CD4-positive, alpha-beta T cell (primary cell): ENCODE results near the gene NINJ1. TPM values are rescaled to one million over a fixed set of nuclear protein-coding genes. Genes with fewer than 3 reads are reported as not detected.

Source experiments
- ATAC-seq: fragments of 200-7000 bp; cut with Tn5 transposase; one replicate; pipeline ENCODE4 v1.10.0; 2022; ENCODE audit warnings: mild to moderate bottlenecking; ENCODE audit not compliant: poor library complexity
- CTCF ChIA-PET: fragments of 350-600 bp; sonication (Branson Sonifier 250); formaldehyde crosslinking; loops from one replicate; lab custom pipeline; 2021; ENCODE audit warnings: antibody characterized with exemption, inconsistent platforms; lab: Charles Lee
- POLR2A ChIA-PET: fragments of 350-600 bp; sonication (Branson Sonifier 250); formaldehyde crosslinking; loops from one replicate; lab custom pipeline; 2021; ENCODE audit warnings: antibody characterized with exemption, inconsistent platforms; lab: Charles Lee
- DNase-seq, 14 experiments: peaks; one replicate each; pipeline ENCODE4 v3.0.0-alpha.2; 2013 to 2020; ENCODE audit warnings: mixed read lengths in 2 of 14
- H3K27ac ChIP-seq, 2 donors: one replicate each; pipeline versions ENCODE4 v1.5.1 to v1.7.0; 2013; ENCODE audit warnings: low read length in 2 of 2, low read depth in 1 of 2, mild to moderate bottlenecking in 1 of 2
- H3K27me3 ChIP-seq, 2 experiments: 1 replicate in 1 of 2; 2 replicates in 1 of 2; pipeline versions ENCODE4 v1.6.1 to v1.7.0; 2013; ENCODE audit warnings: low read length in 2 of 2, control low read depth in 1 of 2, mild to moderate bottlenecking in 1 of 2, moderate library complexity in 1 of 2; ENCODE audit not compliant: insufficient read depth in 2 of 2, control insufficient read depth in 1 of 2
- H3K36me3 ChIP-seq: one replicate; pipeline ENCODE4 v1.6.1; 2013; ENCODE audit warnings: low read length, control low read depth; ENCODE audit not compliant: insufficient read depth
- H3K4me1 ChIP-seq: one replicate; pipeline ENCODE4 v1.6.1; 2013; ENCODE audit warnings: low read length, control low read depth; ENCODE audit not compliant: insufficient read depth
- H3K4me3 ChIP-seq: one replicate; pipeline ENCODE4 v1.5.1; 2013; ENCODE audit warnings: mild to moderate bottlenecking, low read length, moderate library complexity
- H3K9me3 ChIP-seq, 2 experiments: 1 replicate in 1 of 2; 2 replicates in 1 of 2; pipeline versions ENCODE4 v1.6.1 to v1.7.0; 2013; ENCODE audit warnings: low read length in 2 of 2, mild to moderate bottlenecking in 2 of 2, control low read depth in 1 of 2, moderate library complexity in 1 of 2; ENCODE audit not compliant: control insufficient read depth in 1 of 2, insufficient read depth in 1 of 2
- H3K27ac Mint-ChIP-seq: one replicate; pipeline ENCODE4 v1.8.0; 2020; ENCODE audit warnings: mixed read lengths
- H3K27me3 Mint-ChIP-seq: one replicate; pipeline ENCODE4 v1.8.0; 2021; ENCODE audit warnings: mixed read lengths
- H3K36me3 Mint-ChIP-seq: one replicate; pipeline ENCODE4 v1.8.0; 2021; ENCODE audit warnings: low read depth, mixed read lengths
- H3K4me1 Mint-ChIP-seq: one replicate; pipeline ENCODE4 v1.8.0; 2021; ENCODE audit warnings: low read depth, mixed read lengths
- H3K4me3 Mint-ChIP-seq: one replicate; pipeline ENCODE4 v1.8.0; 2020; ENCODE audit warnings: mild to moderate bottlenecking, mixed read lengths
- H3K9me3 Mint-ChIP-seq: one replicate; pipeline ENCODE4 v1.8.0; 2020; ENCODE audit warnings: mixed read lengths
- intact Hi-C, 2 experiments: fragments of 100-400 bp; cut with DNase I in 1 of 2; cut with micrococcal nuclease in 1 of 2; formaldehyde crosslinking; loops; one replicate each; pipeline versions ENCODE4 v1.15.1 to v1.9.0; 2023 to 2025; cut with DNase I, micrococcal nuclease
- total RNA-seq, 174 experiments: library from RNA in 2 of 174; stranded (reverse) in 2 of 174; gene quantifications; one replicate each; pipeline ENCODE4 v1.2.3 and lab custom pipeline; 2021 to 2026
- TF ChIP-seq, protein P1 (sequence below): fragments of 200-600 bp; IDR thresholded peaks from one replicate; pipeline ENCODE4 v1.8.0; 2022; ENCODE audit warnings: antibody characterized with exemption, mild to moderate bottlenecking

The NINJ1 gene
- total RNA-seq, 2 experiments from 2014 or later = 87.8 to 87.9 TPM

DNA sequence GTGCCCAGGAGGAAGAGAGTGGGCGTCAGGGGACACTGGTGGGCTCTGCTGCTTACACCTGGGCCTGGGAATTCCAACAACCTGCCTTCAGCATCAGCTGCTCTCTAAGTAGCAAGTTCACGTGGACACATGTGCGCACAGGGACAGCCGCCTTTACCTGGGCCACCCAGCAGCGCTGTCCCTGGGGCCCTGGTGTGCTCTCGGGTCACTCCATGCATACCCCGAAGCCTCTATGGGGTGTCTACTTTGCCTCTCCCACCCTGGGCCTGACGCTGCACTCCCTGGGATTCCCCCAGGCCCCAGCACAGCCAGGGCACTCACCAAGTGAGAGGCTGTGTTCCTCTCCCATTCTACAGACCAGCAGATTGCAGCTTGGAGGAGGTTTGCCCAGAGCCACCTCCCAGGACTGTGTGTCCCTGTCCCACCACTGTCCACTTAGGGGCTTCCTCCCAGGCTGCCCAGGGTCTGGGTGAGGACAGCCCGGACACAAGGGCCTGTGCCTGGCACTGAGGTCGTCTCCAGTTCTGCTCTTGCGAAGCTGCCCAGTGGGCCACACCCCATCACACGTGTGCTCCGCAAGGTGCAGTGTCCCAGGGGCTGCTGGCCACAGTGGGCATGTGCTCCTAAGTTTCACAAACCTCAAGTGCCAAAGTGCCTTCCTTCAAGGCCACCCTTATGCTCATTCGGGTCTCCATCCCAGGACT lies 5.9 kb downstream of the NINJ1 start:
- peaks cover 78% of the 10 kb centered on the region for H3K4me1 Mint-ChIP-seq
- ATAC-seq = no peak
- no peaks in the 10 kb centered on the region for H3K9me3 ChIP-seq
- TF ChIP-seq, protein P1, sequence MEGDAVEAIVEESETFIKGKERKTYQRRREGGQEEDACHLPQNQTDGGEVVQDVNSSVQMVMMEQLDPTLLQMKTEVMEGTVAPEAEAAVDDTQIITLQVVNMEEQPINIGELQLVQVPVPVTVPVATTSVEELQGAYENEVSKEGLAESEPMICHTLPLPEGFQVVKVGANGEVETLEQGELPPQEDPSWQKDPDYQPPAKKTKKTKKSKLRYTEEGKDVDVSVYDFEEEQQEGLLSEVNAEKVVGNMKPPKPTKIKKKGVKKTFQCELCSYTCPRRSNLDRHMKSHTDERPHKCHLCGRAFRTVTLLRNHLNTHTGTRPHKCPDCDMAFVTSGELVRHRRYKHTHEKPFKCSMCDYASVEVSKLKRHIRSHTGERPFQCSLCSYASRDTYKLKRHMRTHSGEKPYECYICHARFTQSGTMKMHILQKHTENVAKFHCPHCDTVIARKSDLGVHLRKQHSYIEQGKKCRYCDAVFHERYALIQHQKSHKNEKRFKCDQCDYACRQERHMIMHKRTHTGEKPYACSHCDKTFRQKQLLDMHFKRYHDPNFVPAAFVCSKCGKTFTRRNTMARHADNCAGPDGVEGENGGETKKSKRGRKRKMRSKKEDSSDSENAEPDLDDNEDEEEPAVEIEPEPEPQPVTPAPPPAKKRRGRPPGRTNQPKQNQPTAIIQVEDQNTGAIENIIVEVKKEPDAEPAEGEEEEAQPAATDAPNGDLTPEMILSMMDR = no peak
- peak in 1 of 14 experiments; percentile 33 for DNase-seq
- peaks cover 26% of the 10 kb centered on the region for H3K36me3 Mint-ChIP-seq
- peak overlapping the region in 1 of 2 donors; percentile 54 for H3K27ac ChIP-seq
- CTCF ChIA-PET = no interaction called here
- peak overlapping the region; percentile 18 for H3K4me3 Mint-ChIP-seq
- H3K36me3 ChIP-seq = peaks cover 16% of the 10 kb centered on the region
- intact Hi-C loops = no loop called here
- peak overlapping the region; percentile 81 for H3K27ac Mint-ChIP-seq
- H3K9me3 Mint-ChIP-seq = no peaks in the 10 kb centered on the region
- no peaks in the 10 kb centered on the region for H3K27me3 Mint-ChIP-seq
- no peaks in the 10 kb centered on the region for H3K27me3 ChIP-seq
- no peak overlapping the region for H3K4me3 ChIP-seq
- POLR2A ChIA-PET = interaction anchor here (0.9 to 2.8 kb wide), 2 partner anchors 15 kb away, joined by 3 to 9 read pairs; no protein-coding TSS in a partner anchor
- peaks cover 90% of the 10 kb centered on the region for H3K4me1 ChIP-seq

DNA sequence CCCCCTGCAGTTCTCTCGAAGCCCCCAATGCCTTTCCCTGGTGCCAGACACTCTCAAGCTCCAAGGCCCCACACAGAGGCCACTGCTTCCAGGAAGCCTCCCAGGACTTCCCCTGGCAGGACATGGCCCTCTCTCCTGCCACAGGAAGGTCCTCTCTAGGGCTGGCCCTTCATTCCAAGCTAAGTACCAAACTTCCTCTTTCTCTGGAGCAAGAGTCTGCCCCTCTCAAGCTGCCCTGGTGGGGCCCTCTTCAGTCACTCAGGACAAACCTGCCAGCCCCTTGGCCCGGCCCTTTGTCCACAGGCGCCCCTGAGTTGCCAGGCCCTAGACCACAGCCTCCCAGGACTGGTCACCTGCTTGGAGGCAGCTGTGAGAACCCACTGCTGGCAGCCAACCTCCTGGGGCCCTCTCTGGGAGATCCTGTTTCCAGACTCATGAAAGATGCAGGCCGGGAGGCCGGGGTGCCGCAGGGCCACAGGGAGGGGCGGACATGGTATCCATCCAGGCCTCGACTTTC lies 6.6 kb downstream of the NINJ1 start:
- DNase-seq (peak in 2 of 14 experiments; percentile 3 to 27), ATAC-seq (no peak)
- Histone ChIP-seq H3K9me3 (no peaks in the 10 kb centered on the region), H3K27me3 (no peaks in the 10 kb centered on the region), H3K4me3 (no peak overlapping the region), H3K27ac (peak overlapping the region in 1 of 2 donors; percentile 54), H3K4me1 (peaks cover 82% of the 10 kb centered on the region), H3K36me3 (peaks cover 16% of the 10 kb centered on the region)
- TF ChIP-seq, protein P1 = no peak
- Mint-ChIP-seq H3K27ac (peak overlapping the region; percentile 81), H3K4me3 (peak overlapping the region; percentile 54), H3K36me3 (peaks cover 31% of the 10 kb centered on the region), H3K4me1 (peaks cover 71% of the 10 kb centered on the region), H3K27me3 (no peaks in the 10 kb centered on the region), H3K9me3 (no peaks in the 10 kb centered on the region)
- CTCF ChIA-PET = no interaction called here
- POLR2A ChIA-PET = interaction anchor here (0.9 kb wide), 2 partner anchors 16 to 63 kb away, joined by 3 read pairs; no protein-coding TSS in a partner anchor
- intact Hi-C loops = no loop called here

DNA sequence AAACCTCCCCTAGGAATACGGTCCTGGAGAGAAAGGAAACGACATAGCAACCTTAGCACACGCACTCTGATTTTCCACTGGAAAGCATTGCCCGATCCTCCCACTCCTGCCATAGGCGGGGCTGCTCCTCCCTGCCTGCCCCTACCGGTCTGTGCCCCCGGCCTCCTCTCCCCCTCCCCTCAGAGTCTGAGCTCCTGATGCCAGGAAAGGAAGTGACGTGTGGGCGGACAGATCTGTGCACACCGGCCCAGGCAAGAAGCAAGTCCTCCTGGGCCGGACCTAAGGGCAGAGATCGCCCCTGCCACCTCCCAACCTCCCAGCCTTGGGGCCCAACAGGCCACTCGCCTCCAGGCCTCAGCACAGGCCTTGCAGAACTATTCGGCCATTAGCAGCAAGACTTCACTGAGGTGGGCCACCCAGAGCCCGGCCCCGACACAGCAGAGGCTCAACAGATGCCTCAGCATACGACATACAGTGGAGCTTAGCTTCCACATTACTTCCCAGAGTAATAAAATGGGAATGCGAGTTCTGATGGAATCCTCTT lies 7.2 kb downstream of the NINJ1 start:
- Histone ChIP-seq H3K36me3 (peaks cover 17% of the 10 kb centered on the region), H3K27me3 (no peaks in the 10 kb centered on the region), H3K9me3 (no peaks in the 10 kb centered on the region), H3K4me1 (peaks cover 77% of the 10 kb centered on the region), H3K4me3 (no peak overlapping the region), H3K27ac (peak overlapping the region in 1 of 2 donors; percentile 54)
- H3K9me3 Mint-ChIP-seq = no peaks in the 10 kb centered on the region
- H3K27ac Mint-ChIP-seq = peak overlapping the region; percentile 81
- H3K36me3 Mint-ChIP-seq = peaks cover 37% of the 10 kb centered on the region
- H3K4me3 Mint-ChIP-seq = peak overlapping the region; percentile 54
- ChIA-PET CTCF (no interaction called here), POLR2A (interaction anchor here (0.9 kb wide), 2 partner anchors 17 to 62 kb away, joined by 3 read pairs; no protein-coding TSS in a partner anchor)
- DNase-seq (peak in 3 of 14 experiments; percentile 18 to 41 (median 37)), ATAC-seq (no peak)
- intact Hi-C loops = no loop called here
- H3K4me1 Mint-ChIP-seq = peaks cover 66% of the 10 kb centered on the region
- TF ChIP-seq, protein P1 = no peak
- no peaks in the 10 kb centered on the region for H3K27me3 Mint-ChIP-seq
